Activated CD8-positive, alpha-beta memory T cell treated with anti-CD3 and anti-CD28 coated beads for 48 hours (primary cell): ENCODE measurements around the gene KLHDC4.

Experiments used
- DNase-seq, 3 experiments: peaks; one replicate each; pipeline ENCODE4 v3.0.0-alpha.2; 2020; ENCODE audit warnings: low read depth in 2 of 3, low spot score in 2 of 3

Gene KLHDC4

GRCh38 chr16:87701505-87701921 lies 64.3 kb downstream of the KLHDC4 start:
- DNase-seq = no peak

- DNase-seq = no peak
These were observed 64.7 kb downstream of the KLHDC4 start for GRCh38 chr16:87701078-87701460.

- DNase-seq = no peak
These were observed 65.2 kb downstream of the KLHDC4 start for GRCh38 chr16:87700406-87701077.

DNA sequence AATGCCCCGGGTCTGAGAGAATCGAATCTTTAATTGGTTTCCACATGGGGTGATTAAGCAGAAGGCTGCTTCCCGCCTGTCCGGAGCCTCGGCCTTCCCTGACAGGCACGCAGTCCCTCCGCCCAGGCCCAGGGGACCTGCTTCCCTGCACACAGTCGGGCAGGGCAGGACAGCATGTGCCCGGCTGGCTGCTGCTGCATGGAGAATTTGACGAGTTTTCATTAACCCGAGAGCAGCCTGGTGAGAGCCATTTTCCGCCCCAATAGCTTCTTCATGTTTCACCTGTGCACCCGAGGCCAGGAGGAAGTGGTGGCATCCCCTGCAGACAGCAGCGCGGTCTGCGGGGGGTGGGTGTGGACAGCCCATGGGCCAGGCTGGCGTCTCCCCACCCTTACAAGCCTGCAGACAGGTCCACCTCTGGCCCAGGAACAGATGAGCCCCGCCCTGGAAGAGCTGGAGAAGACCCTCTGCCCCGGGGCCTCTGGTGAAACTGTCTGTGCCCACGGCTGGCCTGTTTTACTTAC lies 67.0 kb downstream of the KLHDC4 start:
- no peak for DNase-seq

- no peak for DNase-seq
These were observed 67.5 kb downstream of the KLHDC4 start for GRCh38 chr16:87698241-87698640.

GRCh38 chr16:87697792-87698191 lies 68.0 kb downstream of the KLHDC4 start:
- DNase-seq = no peak

GRCh38 chr16:87697256-87697655 lies 68.5 kb downstream of the KLHDC4 start:
- no peak for DNase-seq

DNA sequence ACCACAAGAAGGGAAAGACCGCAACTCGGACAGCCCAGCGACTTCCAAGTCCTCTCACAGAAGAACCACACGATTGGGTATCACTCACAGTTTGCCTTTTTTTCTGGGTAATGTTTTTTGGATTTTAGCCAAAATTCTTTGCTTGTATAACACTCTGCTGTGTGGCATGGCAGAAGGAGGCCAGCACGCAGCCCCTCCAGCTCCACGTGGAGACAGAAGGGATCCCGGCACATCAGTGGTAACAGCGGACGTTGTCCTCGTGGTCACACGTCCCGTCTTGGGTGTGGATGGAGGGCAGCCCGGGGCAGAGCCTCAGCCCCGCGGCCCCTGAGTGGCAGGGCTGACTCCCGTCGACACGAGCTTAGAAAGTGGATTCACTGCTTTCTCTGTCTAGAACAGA lies 69.1 kb downstream of the KLHDC4 start:
- DNase-seq = no peak

GRCh38 chr16:87695534-87695933 lies 70.3 kb downstream of the KLHDC4 start:
- no peak for DNase-seq

DNA sequence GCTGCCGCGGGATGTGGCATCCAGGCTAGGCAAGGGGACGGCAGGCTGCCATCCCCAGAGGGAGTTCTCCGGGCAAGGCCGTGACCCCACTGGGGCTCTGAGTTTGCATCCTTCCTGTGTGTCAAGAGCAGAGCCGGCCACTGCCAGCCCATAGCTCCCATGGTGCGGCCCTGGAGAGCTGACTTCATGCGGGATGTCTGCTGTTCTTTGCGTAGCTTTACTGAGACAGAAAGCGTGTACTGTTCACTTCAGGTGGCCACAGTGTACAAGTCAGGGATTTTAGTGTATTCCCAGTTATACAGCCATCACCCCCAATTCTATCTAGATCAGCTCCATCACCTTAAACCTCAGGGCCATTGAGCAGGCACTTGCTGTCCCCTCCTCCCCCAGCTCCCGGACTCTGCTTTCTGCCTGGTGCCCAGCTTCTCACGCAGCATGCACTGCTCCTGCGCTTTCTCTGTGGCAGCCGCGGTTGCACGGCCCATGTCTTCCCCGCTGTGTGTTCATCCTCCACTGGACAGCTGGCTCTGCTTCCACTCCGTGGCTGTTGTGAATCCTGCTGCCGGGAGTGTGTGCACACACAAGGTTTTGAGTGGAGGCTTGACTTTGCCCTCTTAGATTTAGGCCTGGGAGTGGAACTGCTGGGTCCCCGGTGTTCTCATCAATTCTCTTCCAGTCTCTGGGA lies 71.2 kb downstream of the KLHDC4 start:
- no peak for DNase-seq

- DNase-seq = no peak
These were observed 72.0 kb downstream of the KLHDC4 start for GRCh38 chr16:87693827-87694226.

GRCh38 chr16:87692756-87693155 lies 73.0 kb downstream of the KLHDC4 start:
- no peak for DNase-seq

GRCh38 chr16:87692176-87692575 lies 73.6 kb downstream of the KLHDC4 start:
- DNase-seq = no peak

GRCh38 chr16:87691686-87692079 lies 74.1 kb downstream of the KLHDC4 start:
- DNase-seq = no peak

DNA sequence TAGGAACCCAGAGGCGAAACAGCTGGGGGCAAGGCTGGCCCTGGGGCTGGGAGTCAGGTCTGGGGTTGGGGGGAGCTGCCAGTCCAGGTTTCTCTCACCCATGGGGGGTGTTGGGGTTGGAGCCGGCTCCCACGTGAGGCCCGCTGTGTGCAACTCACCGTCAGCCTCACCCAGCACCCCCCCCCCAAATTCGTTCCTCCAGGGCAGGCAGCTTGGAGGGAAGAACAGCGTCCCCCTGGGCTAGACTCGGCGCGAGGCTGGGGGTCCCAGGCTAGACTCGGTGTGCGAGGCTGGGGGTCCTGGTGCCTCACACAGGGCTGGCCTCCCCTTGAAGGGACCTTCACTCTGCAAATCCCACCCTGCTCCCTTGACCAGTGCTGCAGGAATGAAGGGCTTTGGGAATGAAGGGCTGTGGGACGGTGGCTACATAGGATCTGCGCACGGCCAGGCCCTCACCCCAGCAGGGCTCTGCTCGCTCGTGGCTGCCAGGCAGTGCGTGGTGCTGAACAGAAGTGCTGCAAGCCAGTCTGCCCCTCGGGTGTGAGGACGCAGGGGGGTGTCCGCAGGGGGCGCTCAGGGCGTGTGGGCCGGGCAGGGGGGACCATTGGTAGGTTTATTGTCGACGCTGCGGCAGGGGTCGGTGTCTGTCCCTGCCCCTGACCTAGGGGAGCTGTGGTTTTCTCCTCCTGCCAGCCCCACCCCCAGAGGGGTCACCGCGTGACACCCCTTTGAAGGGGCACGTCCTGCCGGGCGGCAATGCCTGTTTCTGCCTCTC lies 74.7 kb downstream of the KLHDC4 start:
- DNase-seq = no peak

DNA sequence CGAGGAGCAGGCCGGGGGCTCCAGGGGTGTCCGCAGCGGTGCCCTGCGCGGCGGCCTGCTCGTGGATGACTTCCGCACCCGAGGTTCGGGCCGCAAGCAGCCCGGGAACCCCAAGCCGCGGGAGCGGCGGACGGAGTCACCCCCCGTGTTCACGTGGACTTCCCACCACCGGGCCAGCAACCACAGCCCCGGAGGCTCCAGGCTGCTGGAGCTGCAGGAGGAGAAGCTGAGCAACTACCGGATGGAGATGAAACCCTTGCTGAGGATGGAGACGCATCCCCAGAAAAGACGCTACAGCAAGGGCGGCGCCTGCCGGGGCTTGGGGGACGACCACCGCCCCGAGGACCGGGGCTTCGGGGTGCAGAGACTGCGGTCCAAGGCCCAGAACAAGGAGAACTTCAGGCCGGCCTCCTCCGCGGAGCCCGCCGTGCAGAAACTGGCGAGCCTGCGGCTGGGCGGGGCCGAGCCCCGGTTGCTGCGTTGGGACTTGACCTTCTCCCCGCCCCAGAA lies 75.8 kb downstream of the KLHDC4 start:
- DNase-seq = no peak

- no peak for DNase-seq
These were observed 76.6 kb downstream of the KLHDC4 start for GRCh38 chr16:87688876-87689815.

GRCh38 chr16:87687998-87688529 lies 77.7 kb downstream of the KLHDC4 start:
- DNase-seq = no peak

DNA sequence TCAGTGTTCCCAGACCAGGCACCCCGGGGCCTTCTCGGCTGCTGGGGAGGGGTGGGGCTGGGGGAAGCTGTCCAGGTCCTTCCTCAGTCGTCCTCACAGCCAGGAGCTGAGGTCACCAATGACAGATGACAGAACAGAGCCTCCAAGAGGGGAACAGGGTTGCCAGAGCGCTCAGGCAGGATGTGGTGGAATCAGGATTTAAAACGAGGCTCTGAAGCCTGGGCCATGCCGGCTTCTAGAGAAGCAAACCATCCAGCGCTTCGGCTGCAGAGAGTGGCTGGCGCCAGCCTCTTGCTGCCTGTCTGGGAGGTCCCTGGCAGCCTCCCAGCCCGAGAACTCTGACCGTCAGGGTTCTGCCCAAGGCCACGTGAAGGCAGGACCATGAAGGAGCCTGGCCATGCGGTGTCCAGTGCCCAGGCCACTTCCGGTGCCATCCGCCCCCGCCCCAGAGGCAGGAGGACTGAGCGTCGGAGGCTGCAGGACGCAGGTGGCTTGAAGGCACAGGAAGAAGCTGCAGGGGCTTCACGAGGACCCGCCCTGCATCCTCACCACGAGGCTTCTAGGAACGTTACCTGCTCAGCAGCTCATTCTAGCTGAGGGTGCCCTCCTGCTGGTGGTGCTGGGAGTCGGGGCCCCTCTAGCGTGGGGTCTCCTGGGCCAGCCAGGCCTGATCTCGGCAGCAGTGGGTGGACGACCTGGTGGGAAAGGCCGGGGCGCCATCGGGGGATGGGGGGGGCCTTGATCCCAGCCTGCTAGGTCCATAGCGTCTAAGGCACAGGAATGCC lies 78.5 kb downstream of the KLHDC4 start:
- no peak for DNase-seq

- no peak for DNase-seq
These were observed 79.1 kb downstream of the KLHDC4 start for GRCh38 chr16:87686697-87687096.
